ENCODE data around the gene ASXL2. TPM values are rescaled to one million over a fixed set of nuclear protein-coding genes. Genes with fewer than 3 reads are reported as not detected.

Gene ASXL2
- total and polyA plus RNA-seq, 2 donors from 2014 or later: 2.6 to 41.0 TPM

DNA sequence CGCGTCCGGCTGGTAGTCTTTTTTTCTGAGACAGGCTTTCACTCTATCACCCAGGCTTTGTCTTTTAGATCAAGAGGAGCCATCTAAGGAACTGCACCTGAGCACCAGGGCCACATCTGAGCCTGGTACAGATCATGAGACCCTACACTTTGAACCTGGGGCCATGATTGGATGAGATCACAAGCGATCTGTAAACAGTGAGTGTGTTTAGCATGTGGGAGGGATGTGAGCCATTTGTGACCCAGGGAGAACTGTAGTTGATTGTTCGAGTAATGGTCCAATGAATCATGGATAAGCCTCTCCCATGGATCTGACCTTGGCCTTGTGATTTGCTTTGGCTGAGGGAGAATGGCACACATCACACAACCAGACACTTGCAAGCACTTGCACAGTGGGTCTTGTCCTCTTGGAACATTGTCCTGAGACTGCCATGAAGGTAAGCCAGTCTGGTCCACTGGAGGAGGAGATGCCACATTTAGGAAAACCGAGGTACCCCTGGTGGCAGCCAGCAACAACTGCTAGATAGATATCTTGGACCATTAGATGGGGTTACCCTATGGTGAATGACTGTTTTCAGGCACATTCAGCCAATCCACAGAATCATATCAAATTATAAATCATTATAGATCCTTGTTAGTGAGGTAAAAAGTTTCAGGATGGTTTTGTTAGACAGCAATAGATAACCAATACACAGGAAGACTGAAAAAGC, 185.4 kb downstream of the ASXL2 start:
- no peak for DNase-seq
- intact Hi-C loops (cut with DNase I): no loop called here
- TF ChIP-seq, protein P1, sequence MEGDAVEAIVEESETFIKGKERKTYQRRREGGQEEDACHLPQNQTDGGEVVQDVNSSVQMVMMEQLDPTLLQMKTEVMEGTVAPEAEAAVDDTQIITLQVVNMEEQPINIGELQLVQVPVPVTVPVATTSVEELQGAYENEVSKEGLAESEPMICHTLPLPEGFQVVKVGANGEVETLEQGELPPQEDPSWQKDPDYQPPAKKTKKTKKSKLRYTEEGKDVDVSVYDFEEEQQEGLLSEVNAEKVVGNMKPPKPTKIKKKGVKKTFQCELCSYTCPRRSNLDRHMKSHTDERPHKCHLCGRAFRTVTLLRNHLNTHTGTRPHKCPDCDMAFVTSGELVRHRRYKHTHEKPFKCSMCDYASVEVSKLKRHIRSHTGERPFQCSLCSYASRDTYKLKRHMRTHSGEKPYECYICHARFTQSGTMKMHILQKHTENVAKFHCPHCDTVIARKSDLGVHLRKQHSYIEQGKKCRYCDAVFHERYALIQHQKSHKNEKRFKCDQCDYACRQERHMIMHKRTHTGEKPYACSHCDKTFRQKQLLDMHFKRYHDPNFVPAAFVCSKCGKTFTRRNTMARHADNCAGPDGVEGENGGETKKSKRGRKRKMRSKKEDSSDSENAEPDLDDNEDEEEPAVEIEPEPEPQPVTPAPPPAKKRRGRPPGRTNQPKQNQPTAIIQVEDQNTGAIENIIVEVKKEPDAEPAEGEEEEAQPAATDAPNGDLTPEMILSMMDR (IDR thresholded peaks at IDR 0.05; ENCODE audit: borderline replicate concordance, extremely low read depth, insufficient read depth): no peak
- H3K36me3 ChIP-seq (ENCODE audit: control insufficient read depth in 2 of 3, insufficient read depth in 3 of 3, low read length in 3 of 3): no peaks in the 10 kb centered on the region
- H3K27ac ChIP-seq (ENCODE audit: low read depth in 2 of 2, low read length in 2 of 2): no peak overlapping the region
- H3K4me1 ChIP-seq (ENCODE audit: control insufficient read depth in 2 of 3, insufficient read depth in 2 of 3, low read depth in 1 of 3, low read length in 3 of 3): no peaks in the 10 kb centered on the region
- H3K9ac ChIP-seq (ENCODE audit: low read length in 3 of 3): no peak overlapping the region
- FAIRE-seq: no peak
- H3K9me3 ChIP-seq (ENCODE audit: control insufficient read depth in 2 of 3, insufficient read depth in 1 of 3, low read length in 3 of 3): no peaks in the 10 kb centered on the region
- H3K27me3 ChIP-seq (ENCODE audit: control insufficient read depth, insufficient read depth, low read length): no peaks in the 10 kb centered on the region
- H3K4me3 ChIP-seq (ENCODE audit: low read length in 3 of 3): no peak overlapping the region

DNA sequence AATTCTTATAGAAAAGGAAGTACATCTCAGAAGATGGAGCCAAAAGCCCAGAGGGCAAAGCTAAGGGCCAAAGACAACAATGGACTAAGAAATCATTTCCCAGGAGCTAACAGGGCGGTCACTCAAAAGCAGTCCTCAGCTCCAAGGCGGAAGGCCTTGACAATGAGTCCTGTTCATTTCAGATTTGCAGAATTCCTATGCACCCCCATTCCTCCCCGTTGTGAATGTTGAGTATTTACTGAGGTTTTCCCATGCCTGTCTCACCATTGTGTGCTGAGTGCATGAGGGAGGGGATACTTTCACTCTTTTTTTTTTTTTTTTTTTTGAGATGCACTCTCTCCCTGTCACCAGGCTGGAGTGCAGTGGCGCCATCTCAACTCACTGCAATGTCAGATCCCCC, 186.1 kb downstream of the ASXL2 start:
- Histone ChIP-seq H3K9ac (ENCODE audit: low read length in 3 of 3) (no peak overlapping the region), H3K27me3 (ENCODE audit: control insufficient read depth, insufficient read depth, low read length) (no peaks in the 10 kb centered on the region), H3K9me3 (ENCODE audit: control insufficient read depth in 2 of 3, insufficient read depth in 1 of 3, low read length in 3 of 3) (no peaks in the 10 kb centered on the region), H3K36me3 (ENCODE audit: control insufficient read depth in 2 of 3, insufficient read depth in 3 of 3, low read length in 3 of 3) (no peaks in the 10 kb centered on the region), H3K4me1 (ENCODE audit: control insufficient read depth in 2 of 3, insufficient read depth in 2 of 3, low read depth in 1 of 3, low read length in 3 of 3) (no peaks in the 10 kb centered on the region), H3K4me3 (ENCODE audit: low read length in 3 of 3) (no peak overlapping the region), H3K27ac (ENCODE audit: low read depth in 2 of 2, low read length in 2 of 2) (no peak overlapping the region)
- TF ChIP-seq, protein P1 (IDR thresholded peaks at IDR 0.05; ENCODE audit: borderline replicate concordance, extremely low read depth, insufficient read depth): no peak
- intact Hi-C loops (cut with DNase I): no loop called here
- DNase-seq (no peak), FAIRE-seq (no peak)

DNA sequence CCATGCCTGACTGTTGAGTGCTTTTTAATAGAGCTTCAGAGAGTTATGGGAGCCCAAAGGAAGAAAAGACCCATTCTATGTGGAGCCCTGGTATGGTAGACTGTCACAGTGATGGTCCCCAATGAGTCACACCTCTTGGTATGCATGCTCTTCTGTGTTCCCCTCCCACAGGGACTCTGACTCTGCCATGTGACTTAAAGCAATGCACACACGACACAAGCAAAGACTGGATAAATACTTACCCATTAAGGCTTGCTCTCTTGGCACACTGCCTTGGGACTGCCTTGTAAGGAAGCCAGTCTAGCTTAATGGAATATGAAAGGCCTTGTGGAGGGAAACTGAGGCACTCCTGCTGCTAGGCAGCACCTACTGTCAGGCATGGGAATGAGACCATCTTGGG, 188.2 kb downstream of the ASXL2 start:
- intact Hi-C loops (cut with DNase I): no loop called here
- TF ChIP-seq, protein P1 (IDR thresholded peaks at IDR 0.05; ENCODE audit: borderline replicate concordance, extremely low read depth, insufficient read depth): no peak
- Histone ChIP-seq H3K4me1 (ENCODE audit: control insufficient read depth in 2 of 3, insufficient read depth in 2 of 3, low read depth in 1 of 3, low read length in 3 of 3) (no peaks in the 10 kb centered on the region), H3K9me3 (ENCODE audit: control insufficient read depth in 2 of 3, insufficient read depth in 1 of 3, low read length in 3 of 3) (no peaks in the 10 kb centered on the region), H3K9ac (ENCODE audit: low read length in 3 of 3) (no peak overlapping the region), H3K36me3 (ENCODE audit: control insufficient read depth in 2 of 3, insufficient read depth in 3 of 3, low read length in 3 of 3) (no peaks in the 10 kb centered on the region), H3K27ac (ENCODE audit: low read depth in 2 of 2, low read length in 2 of 2) (no peak overlapping the region), H3K4me3 (ENCODE audit: low read length in 3 of 3) (no peak overlapping the region), H3K27me3 (ENCODE audit: control insufficient read depth, insufficient read depth, low read length) (no peaks in the 10 kb centered on the region)
- DNase-seq (no peak), FAIRE-seq (no peak)

DNA sequence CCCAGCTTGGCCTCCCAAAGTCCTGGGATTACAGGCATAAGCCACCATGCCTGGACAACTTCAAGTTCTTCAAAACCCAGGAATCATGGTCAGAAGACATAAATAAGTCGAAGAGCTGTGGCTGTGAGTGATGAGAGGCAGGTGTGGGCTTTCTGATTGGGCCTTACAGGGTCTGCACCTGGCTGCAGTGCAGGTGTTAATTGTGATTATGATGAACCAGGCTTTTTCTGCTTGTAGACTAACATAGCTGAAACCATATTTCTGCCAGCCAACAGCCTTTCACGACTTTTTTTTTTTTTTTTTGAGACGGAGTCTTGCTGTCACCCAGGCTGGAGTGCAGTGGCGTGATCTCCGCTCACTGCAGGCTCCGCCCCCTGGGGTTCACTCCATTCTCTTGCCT, 190.1 kb downstream of the ASXL2 start:
- DNase-seq: no peak
- Histone ChIP-seq H3K4me1 (ENCODE audit: control insufficient read depth in 2 of 3, insufficient read depth in 2 of 3, low read depth in 1 of 3, low read length in 3 of 3) (no peaks in the 10 kb centered on the region), H3K27ac (ENCODE audit: low read depth in 2 of 2, low read length in 2 of 2) (no peak overlapping the region), H3K9me3 (ENCODE audit: control insufficient read depth in 2 of 3, insufficient read depth in 1 of 3, low read length in 3 of 3) (no peaks in the 10 kb centered on the region), H3K4me3 (ENCODE audit: low read length in 3 of 3) (no peak overlapping the region), H3K36me3 (ENCODE audit: control insufficient read depth in 2 of 3, insufficient read depth in 3 of 3, low read length in 3 of 3) (no peaks in the 10 kb centered on the region), H3K9ac (ENCODE audit: low read length in 3 of 3) (no peak overlapping the region), H3K27me3 (ENCODE audit: control insufficient read depth, insufficient read depth, low read length) (no peaks in the 10 kb centered on the region)
- TF ChIP-seq, protein P1 (IDR thresholded peaks at IDR 0.05; ENCODE audit: borderline replicate concordance, extremely low read depth, insufficient read depth): no peak
- no peak for FAIRE-seq
- intact Hi-C loops (cut with DNase I): no loop called here

Data from kidney (tissue), 14 donors.